MM.1S (cell line): Measurements from ENCODE around the gene TOR1AIP2.
"Not testable (repeated sequence)": the region's sequence is repeated elsewhere in the genome, so short reads cannot be mapped to it uniquely, and the experiment has no call there.

Source experiments
- DNase-seq: peaks from one replicate; pipeline ENCODE4 v3.0.0-alpha.2; 2015
- H2AFZ ChIP-seq: fragments of 300-600 bp; sonication (generic); 2 replicates; pipeline ENCODE4 v1.6.0; 2016; ENCODE audit warnings: antibody characterized with exemption, low read length
- H3F3A ChIP-seq: fragments of 300-600 bp; sonication (generic); 2 replicates; pipeline ENCODE4 v1.6.1; 2016; ENCODE audit warnings: mild to moderate bottlenecking, antibody characterized with exemption, low read length, moderate library complexity, mixed read lengths; ENCODE audit not compliant: insufficient read depth
- H3K27ac ChIP-seq: fragments of 300-600 bp; sonication (generic); 2 replicates; pipeline ENCODE4 v1.5.1; 2016; ENCODE audit warnings: mild to moderate bottlenecking, low read length
- H3K27me3 ChIP-seq: fragments of 300-600 bp; sonication (generic); replicated peaks from 2 replicates; pipeline ENCODE4 v1.6.0; 2016; ENCODE audit warnings: low read length; ENCODE audit not compliant: insufficient read depth
- H3K36me3 ChIP-seq: fragments of 300-600 bp; sonication (generic); replicated peaks from 2 replicates; pipeline ENCODE4 v1.6.1; 2016; ENCODE audit warnings: mild to moderate bottlenecking, low read length, mixed read lengths; ENCODE audit not compliant: insufficient read depth
- H3K4me1 ChIP-seq: fragments of 300-600 bp; sonication (generic); 2 replicates; pipeline ENCODE4 v1.6.1; 2016; ENCODE audit warnings: low read length, mixed read lengths
- H3K4me2 ChIP-seq: fragments of 300-600 bp; sonication (generic); 2 replicates; pipeline ENCODE4 v1.6.0; 2016; ENCODE audit warnings: low read depth, low read length
- H3K4me3 ChIP-seq: fragments of 300-600 bp; sonication (generic); 2 replicates; pipeline ENCODE4 v1.5.1; 2016; ENCODE audit warnings: low read length, mixed read lengths
- H3K79me2 ChIP-seq: fragments of 300-600 bp; sonication (generic); 2 replicates; pipeline ENCODE4 v1.6.1; 2016; ENCODE audit warnings: mixed run types, low read length, mixed read lengths
- H3K9ac ChIP-seq: fragments of 300-600 bp; sonication (generic); 2 replicates; pipeline ENCODE4 v1.6.1; 2016; ENCODE audit warnings: low read length, mixed read lengths
- H3K9me2 ChIP-seq: fragments of 300-600 bp; sonication (generic); replicated peaks from 2 replicates; pipeline ENCODE4 v1.6.1; 2016; ENCODE audit warnings: mild to moderate bottlenecking, low read length, mixed read lengths; ENCODE audit not compliant: insufficient read depth
- H3K9me3 ChIP-seq: fragments of 300-600 bp; sonication (generic); replicated peaks from 2 replicates; pipeline ENCODE4 v1.6.1; 2016; ENCODE audit warnings: mild to moderate bottlenecking, low read length, mixed read lengths; ENCODE audit not compliant: insufficient read depth
- H4K20me1 ChIP-seq: fragments of 300-600 bp; sonication (generic); 2 replicates; pipeline ENCODE4 v1.6.1; 2016; ENCODE audit warnings: mild to moderate bottlenecking, low read length, moderate library complexity, mixed read lengths; ENCODE audit not compliant: insufficient read depth
- CTCF ChIP-seq: fragments of 300-600 bp; sonication (generic); IDR thresholded peaks from 2 replicates; pipeline ENCODE4 v1.5.1; 2016; ENCODE audit warnings: antibody characterized with exemption, low read length, mixed read lengths
- EZH2 ChIP-seq: fragments of 300-600 bp; sonication (generic); optimal IDR thresholded peaks from 2 replicates; pipeline ENCODE3; 2017; ENCODE audit warnings: low read depth, mild to moderate bottlenecking, antibody characterized with exemption, low read length, mixed read lengths
- EZH2phosphoT487 ChIP-seq: fragments of 300-600 bp; sonication (generic); IDR thresholded peaks from 2 replicates; pipeline ENCODE4 v1.6.1; 2018; ENCODE audit warnings: antibody characterized with exemption, low read length

The TOR1AIP2 gene

GRCh38 chr1:179848233-179848632 is 29.4 kb downstream of the TOR1AIP2 start:
- H3F3A ChIP-seq: no peaks in the 10 kb centered on the region
- no peak for DNase-seq
- no peak overlapping the region for H3K4me3 ChIP-seq
- H3K4me1 ChIP-seq: no peaks in the 10 kb centered on the region
- H2AFZ ChIP-seq: no peak overlapping the region
- H3K9ac ChIP-seq: no peak overlapping the region
- no peak overlapping the region for H3K27ac ChIP-seq
- H3K27me3 ChIP-seq: no peaks in the 10 kb centered on the region
- H3K9me3 ChIP-seq: no peaks in the 10 kb centered on the region
- H3K9me2 ChIP-seq: no peaks in the 10 kb centered on the region
- peaks cover 4% of the 10 kb centered on the region; the same call in 1 of the 2 replicates for H3K36me3 ChIP-seq
- TF ChIP-seq CTCF (no peak), EZH2 (no peak), EZH2phosphoT487 (no peak)
- H3K79me2 ChIP-seq: no peaks in the 10 kb centered on the region
- H3K4me2 ChIP-seq: no peak overlapping the region
- no peaks in the 10 kb centered on the region for H4K20me1 ChIP-seq

GRCh38 chr1:179840107-179840506 is 37.5 kb downstream of the TOR1AIP2 start:
- H3F3A ChIP-seq: no peaks in the 10 kb centered on the region
- H3K9ac ChIP-seq: no peak overlapping the region
- no peak overlapping the region for H2AFZ ChIP-seq
- H3K4me2 ChIP-seq: no peak overlapping the region
- no peak overlapping the region for H3K4me3 ChIP-seq
- no peaks in the 10 kb centered on the region for H4K20me1 ChIP-seq
- no peak for TF ChIP-seq CTCF
- TF ChIP-seq EZH2: no peak
- no peak for TF ChIP-seq EZH2phosphoT487
- H3K79me2 ChIP-seq: no peaks in the 10 kb centered on the region
- no peaks in the 10 kb centered on the region for H3K9me2 ChIP-seq
- no peak overlapping the region for H3K27ac ChIP-seq
- H3K36me3 ChIP-seq: 0 out of 2 replicates have a peak, but pooled peaks cover 2% of the 10 kb centered on the region
- H3K27me3 ChIP-seq: no peaks in the 10 kb centered on the region
- H3K4me1 ChIP-seq: no peaks in the 10 kb centered on the region
- H3K9me3 ChIP-seq: no peaks in the 10 kb centered on the region
- no peak for DNase-seq

- not testable (repeated sequence) for H3K27me3 ChIP-seq, H3K9me2 ChIP-seq, H3K36me3 ChIP-seq, DNase-seq, H3K4me1 ChIP-seq, H4K20me1 ChIP-seq, H3K27ac ChIP-seq, H3F3A ChIP-seq, H2AFZ ChIP-seq, H3K4me2 ChIP-seq, H3K4me3 ChIP-seq, H3K9ac ChIP-seq, H3K79me2 ChIP-seq, H3K9me3 ChIP-seq
These were observed 40.7 kb downstream of the TOR1AIP2 start for GRCh38 chr1:179836686-179837445.
